Fibroblast of upper back skin (primary cell): ENCODE measurements around the gene VAMP1.
"Not testable (repeated sequence)": the region's sequence is repeated elsewhere in the genome, so short reads cannot be mapped to it uniquely, and the experiment has no call there.

ENCODE experiments used
- DNase-seq: peaks from one replicate; pipeline ENCODE4 v3.0.0-alpha.2; 2013

Gene VAMP1

GRCh38 chr12:6450091-6450868, 20.2 kb downstream of the VAMP1 start:
- DNase-seq: no peak

DNA sequence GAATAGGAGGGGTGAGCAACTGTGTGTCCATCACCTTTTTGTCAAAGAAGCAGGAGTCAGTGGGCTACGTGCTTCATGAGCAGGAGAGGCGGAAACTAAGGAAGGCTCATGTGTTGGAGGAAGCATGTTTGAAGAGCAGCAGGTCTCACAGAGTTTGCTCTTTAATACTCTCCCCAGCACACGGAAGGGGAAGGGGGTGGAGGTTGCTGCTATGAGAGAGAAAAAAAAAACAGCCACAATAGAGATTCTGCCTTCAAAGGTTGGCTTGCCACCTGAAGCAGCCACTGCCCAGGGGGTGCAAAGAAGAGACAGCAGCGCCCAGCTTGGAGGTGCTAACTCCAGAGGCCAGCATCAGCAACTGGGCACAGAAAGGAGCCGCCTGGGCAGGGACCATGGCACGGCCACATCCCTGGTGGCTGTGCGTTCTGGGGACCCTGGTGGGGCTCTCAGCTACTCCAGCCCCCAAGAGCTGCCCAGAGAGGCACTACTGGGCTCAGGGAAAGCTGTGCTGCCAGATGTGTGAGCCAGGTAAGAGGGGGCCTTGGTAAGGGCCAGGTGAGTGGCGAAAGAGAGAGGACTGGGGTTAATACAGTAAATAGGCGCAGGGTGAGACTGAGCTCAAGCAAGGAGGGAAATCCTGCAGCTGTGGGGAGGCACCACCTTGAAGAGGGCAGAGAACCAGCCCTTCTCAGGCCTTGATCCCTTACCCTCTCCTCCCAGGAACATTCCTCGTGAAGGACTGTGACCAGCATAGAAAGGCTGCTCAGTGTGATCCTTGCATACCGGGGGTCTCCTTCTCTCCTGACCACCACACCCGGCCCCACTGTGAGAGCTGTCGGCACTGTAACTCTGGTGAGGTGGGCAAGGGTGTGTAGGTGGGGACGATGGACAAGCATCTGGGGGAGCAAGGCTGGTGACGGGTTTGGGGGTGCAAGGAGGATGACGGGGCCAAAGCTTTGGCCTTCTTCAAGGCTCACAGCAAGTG, 25.5 kb downstream of the VAMP1 start, which contains the start of gene CD27:
Gene CD27, plus strand, starts transcription at position 252 of the 985 bp plus-strand sequence. Its CDS starts 141 bp downstream, at position 393.
- no peak for DNase-seq

DNA sequence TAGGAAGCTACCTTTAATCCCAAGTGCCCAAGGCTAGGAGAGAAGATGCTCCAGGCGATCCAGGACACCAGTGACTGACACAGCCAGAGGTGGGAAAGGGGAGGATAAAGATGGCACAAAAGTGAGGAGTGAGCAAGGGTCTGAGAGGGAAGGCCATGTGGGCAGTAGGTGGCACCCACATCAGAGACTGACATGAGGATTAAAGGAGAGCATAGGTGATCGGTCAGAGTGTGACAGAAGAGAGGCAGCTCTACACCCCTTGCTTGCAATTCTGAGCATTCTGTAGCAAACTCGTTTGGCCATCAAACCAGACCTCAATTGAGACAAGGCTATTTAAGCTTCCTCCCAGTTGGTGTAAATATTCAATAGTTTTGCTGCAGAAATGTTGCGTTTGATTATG, 26.4 kb downstream of the VAMP1 start:
- no peak for DNase-seq

GRCh38 chr12:6443361-6443983, 27.0 kb downstream of the VAMP1 start:
- no peak for DNase-seq

DNA sequence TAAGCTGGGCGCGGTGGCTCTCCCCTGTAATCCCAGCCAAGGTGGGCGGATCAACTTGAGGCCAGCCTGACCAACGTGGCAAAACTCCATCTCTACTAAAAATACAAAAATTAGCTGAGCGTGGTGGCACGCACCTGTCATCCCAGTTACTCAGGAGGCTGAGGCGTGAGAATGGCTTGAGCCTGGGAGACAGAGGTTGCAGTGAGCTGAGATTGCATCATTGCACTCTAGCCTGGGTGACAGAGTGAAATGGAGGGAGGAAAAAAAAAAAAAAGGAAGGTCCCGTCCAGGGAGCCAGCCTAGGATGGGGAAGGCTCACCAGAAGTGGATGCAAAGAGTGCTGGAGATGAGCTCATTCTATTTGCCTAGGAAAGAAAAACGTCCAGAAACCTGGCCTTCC, 27.6 kb downstream of the VAMP1 start:
- DNase-seq: no peak

DNA sequence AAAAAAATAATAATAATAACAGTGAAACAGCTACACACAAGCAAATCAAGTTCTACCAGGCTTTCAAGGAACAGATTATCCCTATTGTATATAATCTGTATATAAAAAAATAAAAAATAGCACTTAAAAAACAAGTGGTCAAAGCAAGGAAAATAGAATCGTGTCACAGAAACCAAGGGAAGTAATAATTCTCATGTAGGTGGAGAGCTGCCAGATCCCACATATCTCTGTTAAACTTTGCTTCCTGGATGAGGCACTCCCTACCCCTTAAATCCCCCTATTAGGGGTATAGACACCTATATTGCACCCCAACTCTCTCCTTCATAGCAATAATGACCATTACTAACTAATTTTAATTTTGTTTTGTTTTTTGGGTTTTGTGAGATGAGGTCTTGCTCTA, 30.1 kb downstream of the VAMP1 start:
- no peak for DNase-seq

- DNase-seq: no peak
These were observed 32.1 kb downstream of the VAMP1 start for GRCh38 chr12:6438345-6438744.

DNA sequence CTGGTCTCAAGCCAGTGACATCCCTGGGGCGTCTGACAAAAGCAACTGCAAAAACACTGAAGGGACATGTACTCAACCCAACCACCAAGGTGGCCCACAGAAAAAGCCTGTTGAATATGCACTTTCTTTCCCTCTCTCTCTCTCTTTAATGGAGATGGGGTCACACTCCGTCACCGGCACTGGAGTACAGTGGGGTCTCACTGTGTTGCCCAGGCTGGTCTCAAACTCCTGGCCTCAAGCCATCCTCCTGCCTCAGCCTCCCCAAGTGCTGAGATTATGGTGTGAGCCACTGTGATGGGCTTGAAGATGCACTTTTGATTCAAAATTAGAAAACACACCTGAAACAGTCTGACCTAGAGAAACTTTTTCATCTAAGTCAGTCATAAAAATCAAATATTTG, 32.9 kb downstream of the VAMP1 start:
- DNase-seq: no peak

DNA sequence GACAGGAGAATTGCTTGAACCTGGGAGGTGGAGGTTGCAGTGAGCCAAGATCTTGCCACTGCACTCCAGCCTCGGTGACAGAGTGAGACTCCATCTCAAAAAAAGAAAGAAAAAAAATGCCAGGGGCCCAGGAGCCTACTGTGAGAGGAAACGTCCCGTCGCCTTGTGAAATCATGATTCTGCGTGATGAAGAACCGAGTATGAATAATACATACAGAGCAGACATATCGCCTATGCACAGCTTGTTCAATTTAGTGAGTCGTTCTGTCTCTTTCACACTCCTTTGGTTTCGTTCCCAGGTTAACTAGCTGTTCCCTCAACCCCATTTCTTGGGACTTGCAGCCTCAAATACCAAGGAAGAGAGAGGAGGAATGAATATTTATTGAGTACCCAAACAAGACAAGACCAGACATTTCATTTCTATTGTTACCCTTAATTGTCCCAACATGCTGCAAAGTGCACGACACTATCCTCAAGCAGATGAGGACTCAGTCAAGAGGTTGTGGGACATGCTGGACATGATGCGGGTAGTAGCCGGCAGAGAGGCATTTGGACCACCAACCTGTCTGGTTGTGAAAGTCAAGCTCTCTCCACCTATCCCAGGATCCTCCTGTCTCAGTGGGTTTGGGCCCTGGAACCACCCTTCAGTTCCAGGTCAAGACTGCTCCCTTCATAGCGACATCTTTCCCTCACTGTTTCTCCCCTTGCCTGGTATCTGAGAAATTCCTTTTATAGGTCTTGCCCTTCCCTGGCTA, 34.3 kb downstream of the VAMP1 start:
- DNase-seq: no peak

DNA sequence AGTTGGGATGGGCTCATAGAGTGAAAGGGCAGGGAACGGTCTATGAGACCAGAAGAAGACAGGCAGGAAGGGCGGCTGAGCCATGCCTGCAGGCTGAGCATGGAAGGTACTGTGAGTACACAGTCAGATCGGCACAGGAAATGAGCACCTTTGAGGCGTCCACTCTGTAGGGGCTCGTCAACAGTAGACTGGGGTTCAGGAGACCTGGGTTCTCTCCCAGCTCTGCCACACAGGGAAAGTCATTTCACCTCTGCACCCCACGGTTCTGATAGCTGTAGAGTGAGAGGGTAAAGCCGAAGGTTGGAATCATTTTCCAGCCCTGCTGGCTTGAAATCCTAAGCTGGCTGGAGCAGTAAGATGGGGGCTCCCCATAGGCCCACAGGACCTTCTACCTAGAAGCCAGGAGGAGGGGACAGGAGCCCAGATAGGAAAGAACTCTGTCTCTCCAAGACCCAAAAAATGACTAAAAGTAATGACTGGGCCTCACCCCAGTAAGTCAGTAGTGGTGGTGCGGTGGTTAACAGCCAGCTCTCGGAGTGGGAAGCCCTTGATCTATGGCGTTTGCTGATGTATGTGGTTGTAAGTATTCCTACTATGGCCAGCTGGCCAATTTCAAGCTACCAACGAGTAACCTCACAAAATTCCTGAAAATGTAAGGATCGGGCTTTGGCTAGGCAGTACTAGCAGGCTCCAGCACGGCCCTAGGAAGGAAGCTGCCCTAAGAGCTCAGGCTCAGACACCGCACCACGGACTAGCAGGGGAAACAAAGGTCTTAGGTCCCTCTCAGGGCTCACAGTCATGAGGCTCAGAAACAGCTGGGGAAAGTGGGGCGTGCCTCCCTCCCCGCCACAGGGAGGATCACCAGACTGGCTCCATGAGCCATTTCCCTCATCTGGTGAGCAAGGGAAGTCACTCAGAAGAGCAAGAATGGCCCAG, 36.0 kb downstream of the VAMP1 start:
- no peak for DNase-seq

DNA sequence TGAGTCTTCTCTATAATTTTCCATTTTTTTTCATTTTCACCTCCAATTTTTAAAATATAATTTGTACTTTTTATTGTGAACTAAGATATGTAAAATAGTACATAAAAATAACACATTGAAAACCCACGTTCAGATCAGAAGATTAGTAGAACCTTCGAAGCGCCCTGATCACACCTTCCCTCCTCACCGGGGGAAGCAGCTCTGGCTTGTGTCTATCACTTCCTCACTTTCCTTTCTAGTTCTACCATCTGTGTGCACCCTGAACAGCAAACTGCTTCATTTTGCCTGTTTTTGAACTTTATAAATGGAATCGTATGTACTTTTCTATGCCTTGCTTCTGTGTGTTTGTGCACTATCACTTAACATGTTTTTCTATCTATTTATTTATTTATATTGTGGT, 37.5 kb downstream of the VAMP1 start:
- DNase-seq: no peak

- peak; percentile 92 for DNase-seq
These were observed 40.1 kb downstream of the VAMP1 start for GRCh38 chr12:6430124-6430989.

DNA sequence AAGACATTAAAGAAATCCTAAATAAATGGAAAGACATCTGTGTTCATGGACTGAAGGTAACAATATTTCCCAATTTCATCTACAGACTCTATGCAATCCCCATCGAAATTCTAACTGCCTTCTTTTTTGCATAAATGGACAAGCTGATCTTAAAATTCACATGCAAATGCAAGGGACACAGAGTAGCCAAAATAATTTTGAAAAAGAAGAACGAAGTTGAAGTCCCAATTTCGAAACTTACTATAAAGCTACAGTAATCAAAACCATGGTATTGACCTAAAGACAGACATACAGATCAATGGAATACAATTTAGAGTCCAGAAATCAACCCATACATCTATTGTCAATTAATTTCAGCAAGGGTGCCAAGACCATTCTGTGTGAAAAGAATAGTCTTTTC, 42.2 kb downstream of the VAMP1 start:
- no peak for DNase-seq

- DNase-seq: not testable (repeated sequence)
These were observed 42.7 kb downstream of the VAMP1 start for GRCh38 chr12:6427796-6428195.

GRCh38 chr12:6426882-6427671, 43.4 kb downstream of the VAMP1 start:
- DNase-seq: no peak

DNA sequence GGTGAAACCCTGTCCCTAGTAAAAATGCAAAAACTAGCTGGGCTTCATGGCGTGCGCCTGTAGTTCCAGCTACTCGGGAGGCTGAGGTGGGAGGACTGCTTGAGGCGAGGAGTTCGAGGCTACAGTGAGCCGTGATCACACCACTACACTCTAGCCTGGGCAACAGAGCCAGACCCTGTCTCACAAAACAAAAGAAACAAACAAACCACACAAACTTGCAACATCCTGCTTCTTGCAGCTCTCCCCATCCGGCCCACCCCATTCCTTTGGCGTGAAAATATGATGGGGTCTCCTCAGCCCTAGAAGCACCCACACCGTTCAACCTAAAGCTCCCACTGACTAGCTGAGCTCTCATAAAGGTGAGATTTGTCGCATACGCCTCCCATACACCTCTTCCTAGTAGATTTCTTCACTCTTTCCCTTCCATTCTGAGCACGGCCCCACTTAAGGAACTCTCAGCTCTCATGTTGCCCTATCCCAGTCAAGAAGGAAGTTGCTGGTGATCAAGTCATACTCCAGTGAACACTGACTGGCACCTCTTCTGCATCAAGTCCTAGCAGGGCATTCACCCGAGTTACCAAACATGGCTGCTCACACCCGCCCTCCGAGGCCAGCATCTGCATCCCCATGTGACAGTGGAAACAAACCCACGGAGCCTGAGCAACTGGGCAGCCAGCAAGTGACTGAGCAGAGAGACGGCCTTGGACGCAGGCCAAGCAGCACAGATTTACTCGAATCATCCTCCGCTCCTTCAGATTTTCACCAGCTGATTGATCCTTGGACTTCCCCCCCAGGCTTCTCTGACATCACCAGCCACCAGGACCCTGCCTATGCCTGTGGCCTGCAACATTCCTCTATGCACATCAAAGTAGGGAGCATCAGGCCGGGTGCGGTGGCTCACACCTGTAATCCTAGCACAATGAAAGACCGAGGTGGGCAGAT, 44.6 kb downstream of the VAMP1 start:
- DNase-seq: peak; percentile 9

GRCh38 chr12:6424866-6425265, 45.6 kb downstream of the VAMP1 start:
- no peak for DNase-seq

DNA sequence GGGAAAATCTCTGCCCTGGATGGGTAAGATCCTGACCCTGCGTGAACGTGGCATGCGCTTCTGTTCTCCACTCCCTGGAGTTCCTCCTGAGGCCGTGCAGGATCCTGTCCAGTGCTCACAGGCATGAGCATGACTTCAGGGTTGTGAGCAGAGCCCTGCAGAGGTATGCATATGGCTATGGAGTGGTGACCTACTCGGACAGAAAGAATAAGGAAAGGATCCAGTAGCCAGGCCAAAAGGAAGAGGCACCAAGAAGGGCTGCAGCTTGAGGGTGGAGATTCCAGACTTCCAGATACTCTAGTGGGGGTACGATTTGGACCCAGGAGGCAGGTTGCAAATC, 46.5 kb downstream of the VAMP1 start:
- DNase-seq: no peak
